NCI-H226 (cell line): ENCODE data around the gene ZFYVE27.
A peak's percentile ranks its signal among the peaks of the same experiment; 100 is the strongest.

Experiments
- DNase-seq: peaks from one replicate; pipeline ENCODE4 v3.0.0-alpha.2; 2015

Gene ZFYVE27

GRCh38 chr10:97714401-97715258, 22.3 kb upstream of the ZFYVE27 start:
- peak; percentile 70 for DNase-seq

GRCh38 chr10:97715259-97715874, 21.6 kb upstream of the ZFYVE27 start:
- DNase-seq, result no peak

GRCh38 chr10:97717627-97718026, 19.3 kb upstream of the ZFYVE27 start:
- DNase-seq, result no peak

- no peak for DNase-seq
Measured at GRCh38 chr10:97718178-97718577, 18.8 kb upstream of the ZFYVE27 start.

- peak; percentile 78 for DNase-seq
Measured at GRCh38 chr10:97718659-97719142, 18.2 kb upstream of the ZFYVE27 start.

DNA sequence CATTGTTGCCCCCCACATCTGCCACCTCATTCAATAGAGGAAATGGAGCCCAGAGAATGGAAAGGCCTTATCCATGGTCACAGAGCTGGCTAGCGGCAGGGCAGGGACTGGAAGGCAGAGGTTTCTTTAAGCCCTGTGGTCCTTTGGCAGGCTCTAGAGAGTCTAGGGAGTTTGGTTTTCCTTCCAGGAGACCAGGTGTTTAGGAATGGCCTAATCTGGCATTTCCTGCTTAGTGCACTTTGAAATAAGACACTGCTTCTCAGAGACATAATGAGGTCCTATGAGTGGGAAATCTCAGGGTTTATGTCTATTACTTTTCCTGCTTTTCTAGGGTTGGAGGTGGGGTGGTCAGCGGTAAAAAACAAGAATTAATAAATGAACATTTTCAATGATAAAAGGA, 17.3 kb upstream of the ZFYVE27 start:
- DNase-seq, result no peak

DNA sequence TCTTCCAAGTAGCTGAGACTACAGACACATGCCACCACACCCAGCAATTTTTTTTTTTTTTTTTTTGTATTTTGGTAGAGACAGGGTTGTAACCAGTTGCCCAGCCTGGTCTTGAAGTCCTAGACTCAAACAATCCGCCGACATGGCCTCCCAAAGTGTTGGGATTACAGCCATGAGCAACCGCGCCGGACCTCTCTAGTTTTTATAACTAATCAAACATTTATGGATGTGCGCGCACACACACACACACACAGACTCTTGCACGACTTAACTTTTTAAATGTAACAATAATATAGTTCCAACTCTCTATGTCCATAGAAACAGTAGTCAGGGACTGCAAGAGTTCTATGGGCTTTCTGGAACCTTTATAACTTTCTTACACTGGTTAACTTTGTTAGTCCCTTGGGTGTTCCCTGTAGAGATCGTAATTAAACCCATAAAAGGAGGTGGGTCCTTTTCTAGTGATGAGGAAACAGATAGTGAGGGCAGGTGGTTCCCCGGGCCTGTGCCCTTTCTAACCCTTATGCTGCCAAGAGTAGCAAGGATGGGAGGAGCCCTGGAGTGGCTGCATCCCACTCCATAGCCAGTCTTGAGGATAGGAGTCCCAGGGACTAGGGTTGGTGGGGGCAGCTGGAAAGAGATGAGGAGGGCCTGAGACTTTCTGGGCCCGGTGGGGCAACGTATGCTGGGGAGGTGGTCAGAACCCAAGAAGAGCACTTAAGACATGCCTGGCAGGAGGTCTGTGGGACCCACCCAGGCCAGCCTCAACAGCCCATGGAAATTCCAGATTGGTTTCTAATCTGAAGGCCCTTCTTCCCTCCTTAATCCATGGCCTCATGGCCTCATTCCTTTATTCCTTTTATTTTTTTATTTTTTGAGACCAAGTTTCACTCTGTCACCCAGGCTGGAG, 14.8 kb upstream of the ZFYVE27 start:
- DNase-seq, result no peak

DNA sequence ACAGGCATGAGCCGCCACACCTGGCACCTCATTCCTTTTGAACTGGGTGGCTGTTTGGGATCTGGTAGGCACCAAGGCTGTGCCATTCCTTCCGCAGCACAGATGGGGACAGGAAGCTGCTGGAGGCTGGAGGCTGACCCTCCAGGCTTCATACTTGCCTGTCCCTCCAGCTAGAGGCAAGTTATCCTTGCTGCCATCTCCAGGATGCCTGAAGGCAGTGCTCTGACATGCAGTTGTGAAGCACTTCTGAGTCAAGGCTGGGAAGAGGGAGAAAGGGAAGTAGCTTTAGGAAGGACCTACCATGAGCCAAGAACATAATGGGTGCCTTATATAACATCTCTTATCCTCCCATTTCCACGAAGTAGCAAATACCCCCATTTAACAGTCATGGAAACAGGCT, 13.9 kb upstream of the ZFYVE27 start:
- no peak for DNase-seq

DNA sequence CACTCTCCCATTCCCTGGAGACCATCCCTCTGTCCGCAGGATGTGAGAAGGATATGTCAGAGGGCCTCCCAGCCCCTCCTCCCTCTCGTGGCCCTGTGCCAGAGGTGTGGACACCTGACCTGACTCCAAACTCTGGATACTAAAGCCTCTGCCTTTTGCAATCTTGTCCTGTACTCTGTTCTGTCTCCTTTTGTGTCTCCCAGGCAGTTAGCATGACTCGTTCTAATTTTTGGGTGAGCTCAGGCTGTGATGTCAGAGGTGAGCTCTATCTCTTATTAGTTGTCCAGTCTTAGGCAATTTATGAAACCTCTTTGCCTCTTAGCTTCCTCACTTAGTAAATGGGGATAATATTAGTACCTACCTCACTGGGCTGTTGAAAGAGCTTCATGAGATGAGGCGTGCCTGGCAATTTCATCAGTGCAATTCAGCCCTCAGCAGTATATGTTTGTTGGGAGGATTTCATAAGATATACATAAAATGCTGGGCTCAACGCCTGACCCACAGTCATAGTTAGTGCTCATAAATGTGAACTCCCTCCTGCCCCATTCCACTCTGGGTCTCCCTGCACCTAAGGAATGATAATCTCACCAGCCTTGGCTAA, 12.5 kb upstream of the ZFYVE27 start:
- peak; percentile 68 for DNase-seq

DNA sequence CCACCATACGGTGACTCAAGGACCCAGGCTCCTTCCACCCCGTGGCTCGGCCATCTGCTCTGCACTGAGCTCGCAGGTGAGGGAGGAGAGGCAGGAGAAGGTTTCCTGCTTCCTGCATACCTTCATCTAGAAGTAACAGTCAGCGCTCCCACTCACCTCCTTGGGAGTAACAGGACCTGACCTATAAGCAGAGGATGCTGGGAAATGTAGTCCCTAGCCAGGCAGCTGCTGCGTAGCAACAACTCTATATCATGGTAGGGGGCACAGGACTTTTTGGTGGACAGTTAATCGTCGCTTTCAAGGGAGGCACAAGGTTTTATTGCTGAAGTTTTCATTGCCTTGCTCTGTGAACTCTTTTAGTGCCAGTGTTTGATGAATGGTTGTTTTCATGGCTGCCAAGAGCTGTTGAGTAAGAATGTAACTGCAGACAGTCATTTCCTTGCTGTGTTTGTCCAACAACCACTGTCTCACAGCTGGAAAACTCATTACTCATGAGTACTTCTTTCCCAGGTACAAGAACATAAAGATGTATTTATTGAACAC, 10.2 kb upstream of the ZFYVE27 start:
- DNase-seq, result peak; percentile 74

DNA sequence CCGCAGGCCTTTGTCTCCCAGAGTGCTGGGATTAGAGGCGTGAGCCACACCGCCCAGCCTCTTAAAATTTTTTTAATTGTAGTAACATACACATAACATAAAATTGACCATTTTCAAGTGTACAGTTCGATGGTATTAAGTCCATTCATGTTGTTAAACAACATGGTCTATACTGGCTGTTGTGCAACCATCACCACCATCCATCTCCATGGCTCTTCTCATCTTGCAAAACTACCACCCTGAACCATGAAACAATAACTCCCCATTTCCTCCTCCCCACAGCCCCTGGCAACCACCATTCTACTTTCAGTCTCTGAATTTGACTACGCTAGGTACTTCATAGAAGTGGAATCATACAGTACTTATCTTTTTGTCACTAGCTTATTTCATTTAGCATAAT, 7.9 kb upstream of the ZFYVE27 start:
- DNase-seq, result no peak

DNA sequence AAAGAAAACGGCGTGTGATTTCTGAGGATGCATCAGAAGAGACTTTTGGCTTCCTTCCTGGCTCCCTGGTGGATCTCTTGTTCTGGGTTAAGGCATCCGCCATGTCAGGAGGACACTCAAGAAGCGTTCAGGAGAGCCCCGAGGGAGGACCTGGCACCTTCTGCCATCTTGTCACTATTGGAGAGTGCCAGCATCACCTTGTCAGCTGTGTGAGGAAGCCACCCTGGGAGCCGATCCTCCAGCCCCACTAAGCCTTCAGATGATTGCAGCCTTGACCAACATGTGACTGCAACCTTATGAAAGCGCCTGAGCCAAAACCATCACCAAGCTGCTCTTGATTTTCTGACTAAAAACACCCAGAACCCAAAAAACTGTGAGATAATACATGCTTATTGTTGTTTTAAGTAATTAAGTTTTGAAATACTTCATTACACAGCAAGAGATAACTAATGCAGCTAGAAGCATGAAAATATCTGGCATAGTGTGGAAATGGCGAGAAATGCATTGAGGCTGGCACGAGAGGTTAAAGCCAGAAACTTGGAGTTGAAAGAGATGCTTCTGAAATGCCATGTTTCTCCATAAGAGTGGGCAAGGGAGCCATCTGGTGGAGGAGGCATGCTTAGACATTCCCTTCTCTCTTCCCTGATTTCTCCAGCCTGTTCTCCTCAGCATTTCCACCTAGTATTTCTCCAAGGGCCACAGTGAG, 5.4 kb upstream of the ZFYVE27 start:
- DNase-seq, result peak; percentile 42

- DNase-seq, result no peak
Measured at GRCh38 chr10:97732052-97732359, 4.9 kb upstream of the ZFYVE27 start.

GRCh38 chr10:97733256-97733655, 3.7 kb upstream of the ZFYVE27 start:
- DNase-seq, result no peak

DNA sequence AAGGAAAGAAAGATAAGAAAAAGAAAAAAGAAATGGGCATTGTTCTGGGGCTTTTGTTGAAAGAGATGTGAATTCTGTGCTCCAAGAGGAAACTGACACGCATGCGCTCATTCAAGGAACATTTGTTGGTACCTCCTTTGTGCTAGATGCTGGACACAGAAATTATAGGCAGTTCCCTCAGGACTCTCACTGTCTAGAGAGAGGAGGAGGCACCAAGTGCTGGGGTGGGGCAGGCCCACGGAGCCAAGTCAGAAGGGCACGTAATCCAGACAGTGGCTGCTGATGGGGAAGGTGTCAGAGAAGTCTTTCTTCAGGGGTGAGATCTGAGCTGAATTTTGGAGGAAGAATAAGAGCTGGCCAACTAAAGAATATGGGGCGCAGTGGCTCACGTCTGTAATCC, 2.9 kb upstream of the ZFYVE27 start:
- no peak for DNase-seq

DNA sequence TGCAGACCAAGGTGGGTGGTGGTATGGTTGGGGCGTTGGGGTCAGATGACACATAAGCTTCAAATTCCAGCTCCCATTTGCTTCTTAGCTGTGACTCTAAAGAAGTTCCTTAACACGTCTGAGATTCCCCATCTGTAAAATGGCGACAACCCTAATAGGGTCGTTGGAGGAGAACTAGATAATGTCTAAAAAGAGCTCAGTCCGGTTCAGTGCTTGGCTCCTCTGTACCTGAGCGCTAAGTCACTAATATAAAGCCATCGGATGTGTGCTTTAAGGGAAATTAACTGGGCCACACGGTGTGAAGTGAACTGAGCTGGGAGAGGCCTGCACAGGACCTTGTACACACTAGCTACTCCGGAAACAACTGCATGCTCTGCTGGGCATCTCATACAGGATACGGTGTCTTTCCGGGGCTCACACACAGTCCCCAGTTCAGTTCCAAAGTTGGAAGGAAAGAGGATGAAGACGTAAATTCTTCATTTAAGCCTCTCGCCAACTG, 476 bp upstream of the ZFYVE27 start:
- no peak for DNase-seq

- DNase-seq, result no peak
Measured at GRCh38 chr10:97737770-97738265, 890 bp downstream of the ZFYVE27 start.

DNA sequence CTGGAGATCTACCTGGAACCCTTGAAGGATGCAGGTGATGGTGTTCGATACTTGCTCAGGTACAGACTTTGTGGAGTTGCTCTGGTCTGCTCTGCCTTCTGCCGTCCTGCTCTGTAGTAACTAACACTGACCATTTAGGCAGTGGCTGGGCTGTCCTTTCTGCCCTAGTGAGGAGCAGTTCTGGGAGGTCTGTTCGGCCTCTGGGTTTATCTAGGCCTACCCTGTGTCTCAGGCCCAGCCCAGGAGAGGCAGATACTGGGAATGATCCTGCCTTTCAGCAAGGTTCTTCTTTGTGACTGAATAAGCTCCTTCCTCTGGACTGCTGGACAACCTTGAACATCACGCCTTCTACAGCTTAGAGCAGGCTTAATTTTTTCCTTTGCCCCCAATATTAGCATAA, 1.7 kb downstream of the ZFYVE27 start:
- DNase-seq, result no peak

GRCh38 chr10:97740613-97741012, 3.7 kb downstream of the ZFYVE27 start:
- DNase-seq, result no peak

DNA sequence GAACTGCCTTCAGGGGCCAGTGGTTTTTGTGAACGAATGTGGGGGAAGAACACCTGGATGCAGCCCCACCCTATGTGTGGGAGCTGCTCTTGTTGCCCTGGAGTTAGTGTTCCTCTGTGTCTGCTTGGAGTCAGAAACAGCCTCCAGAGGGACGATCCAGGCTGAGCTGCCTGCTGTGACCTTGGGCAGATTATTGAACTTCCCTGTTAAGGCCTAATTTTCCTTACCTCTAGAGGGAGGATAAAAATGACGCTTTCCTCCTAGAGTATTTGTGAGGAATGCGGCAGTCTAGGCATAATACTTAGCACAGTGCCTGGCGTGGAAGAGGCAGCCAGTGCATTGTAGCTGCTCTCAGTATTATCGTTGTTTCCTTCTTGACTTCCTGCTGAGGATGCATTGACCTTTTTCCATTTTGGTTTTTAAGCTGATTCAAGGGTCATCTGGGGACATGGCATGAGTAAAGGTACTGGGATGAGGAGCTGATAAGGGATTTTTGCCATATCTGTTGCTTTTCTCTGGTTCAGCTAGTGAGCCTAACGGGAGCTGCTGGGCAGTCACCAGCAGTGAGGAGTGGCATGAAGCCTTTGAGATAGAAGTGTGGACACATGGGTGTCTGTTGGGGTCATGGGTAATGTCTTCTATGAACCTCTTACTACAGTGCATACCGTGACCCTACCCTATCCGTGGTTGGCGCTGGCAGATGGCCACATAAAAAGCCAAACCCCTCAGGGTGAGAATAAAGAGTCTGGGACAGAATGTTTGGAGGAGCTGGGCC, 6.4 kb downstream of the ZFYVE27 start:
- no peak for DNase-seq
